CD4-positive, alpha-beta T cell treated with Interleukin-6 at 100 ng/mL for 8 hours (primary cell): ENCODE data around the gene NCAPH2.
"Not testable (repeated sequence)": the region's sequence is repeated elsewhere in the genome, so short reads cannot be mapped to it uniquely, and the experiment has no call there.

Experiments used
- DNase-seq: peaks from one replicate; pipeline ENCODE4 v3.0.0-alpha.2; 2020; ENCODE audit warnings: mixed read lengths, low spot score

Gene NCAPH2

DNA sequence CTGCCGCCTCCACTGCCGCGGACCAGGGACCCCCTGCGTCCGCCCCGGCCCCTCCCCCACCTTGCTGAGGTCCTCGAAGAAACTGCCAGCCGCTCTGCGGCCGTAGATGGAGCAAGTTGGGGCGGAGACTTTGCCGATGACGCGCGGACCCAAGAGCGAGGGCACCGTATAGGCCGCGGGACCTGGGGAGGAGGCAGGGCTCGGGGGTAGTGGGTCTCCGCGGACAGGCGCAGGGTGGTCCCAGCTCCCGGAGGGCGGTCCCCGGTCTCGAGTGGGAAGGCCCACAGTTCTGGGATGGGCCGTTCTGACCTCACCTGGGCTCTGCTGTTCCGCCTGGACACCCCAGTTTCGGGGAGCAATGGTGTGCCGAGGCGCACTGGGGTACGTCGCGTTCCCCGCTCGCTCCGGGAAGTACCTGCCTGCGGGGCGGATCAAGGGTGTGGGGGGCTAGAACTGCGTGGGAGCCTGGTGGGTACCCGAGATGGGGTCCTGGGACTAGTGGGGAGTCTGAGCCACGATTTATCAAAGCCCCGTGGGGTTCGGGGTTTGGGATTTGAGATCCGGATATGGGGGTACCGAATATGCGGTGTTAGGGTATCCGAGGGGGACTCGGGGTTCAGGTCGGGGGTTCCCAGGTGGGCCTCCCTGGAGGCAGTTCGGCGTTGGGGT is 23.0 kb downstream of the NCAPH2 start:
- DNase-seq: peak; percentile 78

DNA sequence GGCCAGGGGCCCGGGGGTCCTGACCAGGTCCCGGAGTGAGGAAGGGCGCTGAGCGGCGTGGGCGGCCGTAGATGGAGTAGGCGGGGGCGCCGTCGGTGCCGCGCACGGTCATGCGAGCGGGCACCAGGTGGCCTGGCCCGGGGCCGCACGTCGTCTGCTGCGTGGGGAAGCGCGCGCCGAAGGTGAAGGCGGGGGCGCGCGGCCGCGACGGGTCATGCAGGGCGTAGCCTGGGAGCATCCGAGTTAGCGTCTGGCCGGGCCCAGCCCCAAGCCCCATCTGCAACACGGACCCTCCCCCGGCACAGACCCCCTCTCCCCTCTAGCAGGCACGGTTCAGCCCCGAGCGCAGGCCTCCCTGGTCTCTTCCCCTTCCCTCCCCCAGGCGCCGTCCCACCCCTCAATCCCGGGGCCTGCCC is 23.5 kb downstream of the NCAPH2 start:
- DNase-seq: peak; percentile 58

DNA sequence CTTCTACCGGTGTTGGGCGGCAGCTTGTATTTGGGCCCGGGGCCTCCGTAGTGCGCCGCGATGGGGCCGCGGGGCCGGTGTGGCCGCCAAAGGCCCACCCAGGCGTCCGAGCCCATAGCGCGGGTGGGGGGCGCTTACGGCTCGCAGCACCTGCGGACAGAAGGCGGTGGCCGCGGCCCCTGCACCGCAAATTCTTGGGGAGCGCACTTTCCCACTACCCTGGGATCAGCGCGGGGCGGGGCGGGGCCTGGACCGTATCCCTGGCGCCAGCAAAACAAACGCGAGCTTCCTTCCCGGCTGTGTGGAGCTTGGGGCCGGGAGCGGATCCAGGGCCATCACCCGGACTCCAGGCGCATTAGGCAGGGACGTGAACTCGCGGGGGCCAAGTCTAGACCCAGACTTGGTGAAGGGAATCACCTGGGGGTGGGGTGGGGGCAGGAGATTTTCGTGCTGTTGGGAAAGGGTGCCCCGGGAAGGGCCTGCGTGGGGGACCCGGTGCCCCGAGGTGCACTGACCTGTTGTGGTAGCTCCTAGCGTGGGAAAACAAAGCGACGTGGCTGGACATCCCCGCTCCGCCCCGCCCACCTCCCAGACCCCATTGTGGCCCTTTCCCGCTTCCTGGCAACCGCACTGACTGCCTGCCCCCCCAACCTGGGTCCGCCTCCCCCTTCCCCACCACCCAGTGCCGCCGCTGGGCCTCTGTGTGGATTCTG is 24.1 kb downstream of the NCAPH2 start:
- no peak for DNase-seq

DNA sequence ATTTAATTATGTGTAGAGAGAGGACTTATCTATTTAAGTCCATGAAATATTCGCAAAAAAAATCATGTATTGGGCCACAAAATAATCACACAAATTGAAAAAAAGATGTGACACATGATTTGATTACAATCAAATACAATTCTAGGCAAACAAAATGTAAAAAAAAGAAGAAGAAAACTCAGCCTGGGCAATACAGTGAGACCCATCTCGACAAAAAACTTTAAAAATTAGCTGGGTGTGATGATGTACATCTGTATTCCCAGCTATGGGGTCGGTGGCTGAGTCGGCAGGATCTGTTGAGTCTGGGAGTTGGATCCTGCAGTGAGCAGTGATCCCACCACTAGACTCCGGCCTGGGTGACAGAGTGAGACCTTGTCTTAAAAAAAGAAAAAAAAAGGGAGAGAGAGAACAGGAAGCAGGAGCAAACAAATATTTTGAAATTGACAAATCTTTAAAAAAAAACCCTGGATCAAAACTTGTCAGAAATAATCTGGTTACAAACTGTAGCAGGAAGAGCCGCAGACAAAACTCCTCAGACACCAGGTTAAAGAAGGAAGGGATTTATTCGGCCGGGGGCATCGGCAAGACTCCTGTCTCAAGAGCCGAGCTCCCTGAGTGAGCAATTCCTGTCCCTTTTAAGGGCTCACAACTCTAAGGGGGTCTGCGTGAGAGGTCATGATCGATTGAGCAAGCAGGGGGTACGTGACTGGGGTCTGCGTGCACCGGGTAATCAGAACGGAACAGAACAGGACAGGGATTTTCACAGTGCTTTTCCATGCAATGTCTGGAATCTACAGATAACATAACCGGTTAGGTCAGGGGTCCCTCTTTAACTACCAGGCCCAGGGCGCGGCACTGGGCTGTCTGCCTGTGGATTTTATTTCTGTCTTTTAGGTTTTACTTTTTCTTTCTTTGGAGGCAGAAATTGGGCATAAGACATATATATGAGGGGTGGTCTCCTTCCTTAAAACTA is 25.1 kb downstream of the NCAPH2 start:
- DNase-seq: no peak

DNA sequence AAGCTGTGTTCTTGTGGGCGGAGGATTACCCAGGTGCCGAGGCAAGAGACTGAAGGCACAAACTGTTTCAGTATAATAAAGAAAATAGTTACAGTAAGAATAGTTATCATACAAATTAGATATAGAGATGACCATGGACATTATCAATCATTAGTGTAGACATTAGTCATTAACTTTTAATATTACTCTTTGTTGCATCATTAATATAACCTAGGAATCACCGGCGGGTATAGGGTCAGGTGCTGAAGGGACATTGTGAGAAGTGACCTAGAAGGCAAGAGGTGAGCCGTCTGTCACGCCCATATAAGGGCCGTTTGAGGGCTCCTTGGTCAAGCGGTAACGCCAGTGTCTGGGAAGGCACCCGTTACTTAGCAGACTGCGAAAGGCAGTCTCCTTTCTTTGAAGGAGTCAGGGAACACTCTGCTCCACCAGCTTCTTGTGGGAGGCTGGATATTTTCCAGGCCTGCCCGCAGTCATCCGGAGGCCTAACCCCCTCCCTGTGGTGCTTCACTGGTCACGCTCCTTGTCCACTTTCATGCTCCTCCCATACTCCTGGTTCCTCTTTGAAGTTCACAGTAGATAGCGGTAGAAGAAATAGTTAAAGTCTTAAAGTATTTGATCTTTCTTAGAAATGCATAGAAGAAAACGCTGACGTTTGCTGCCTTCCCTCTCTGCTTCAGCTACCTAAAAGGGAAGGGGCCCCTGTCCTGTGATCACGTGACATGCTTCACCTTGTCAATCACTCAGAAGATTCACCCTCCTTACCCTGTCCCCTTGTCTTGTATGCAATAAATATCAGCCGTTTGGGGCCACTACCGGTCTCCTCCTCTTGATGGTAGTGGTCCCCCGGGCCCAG is 26.1 kb downstream of the NCAPH2 start:
- DNase-seq: not testable (repeated sequence)

DNA sequence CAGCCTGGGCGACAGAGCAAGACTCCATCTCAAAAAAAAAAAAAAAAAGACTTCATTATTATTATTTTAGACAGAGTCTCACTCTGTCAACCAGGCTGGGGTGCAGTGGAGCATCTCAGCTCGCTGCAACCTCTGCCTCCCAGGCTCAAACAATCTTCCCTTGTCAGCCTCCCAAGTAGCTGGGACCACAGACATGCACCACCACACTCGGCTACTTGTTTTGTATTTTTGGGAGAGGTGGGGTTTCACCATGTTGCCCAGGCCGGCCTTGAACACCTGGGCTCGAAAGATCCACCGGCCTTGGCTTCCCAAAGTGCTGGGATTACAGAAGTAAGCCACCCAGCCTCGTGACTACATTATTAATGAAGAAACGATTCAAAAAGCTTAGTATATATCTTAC is 27.1 kb downstream of the NCAPH2 start:
- DNase-seq: no peak

DNA sequence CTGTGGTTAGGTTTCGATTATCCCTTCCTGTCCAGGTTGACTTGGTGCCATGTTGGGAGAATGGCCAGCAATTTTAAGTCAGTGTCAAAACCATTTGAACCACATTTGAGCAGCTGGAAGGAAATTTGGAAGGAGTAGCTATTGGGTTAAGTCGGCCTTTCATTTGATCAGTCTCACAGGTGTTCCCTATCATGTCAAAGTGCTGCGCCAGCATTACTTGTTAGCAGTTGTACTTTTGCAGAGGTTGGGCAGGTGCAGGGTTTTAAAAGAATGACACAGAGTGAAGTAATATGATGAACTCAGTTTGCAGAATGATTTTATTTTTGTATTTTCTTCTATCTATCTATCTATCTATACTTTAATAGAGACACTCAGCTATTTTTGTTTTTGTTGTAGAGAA is 28.2 kb downstream of the NCAPH2 start:
- no peak for DNase-seq

DNA sequence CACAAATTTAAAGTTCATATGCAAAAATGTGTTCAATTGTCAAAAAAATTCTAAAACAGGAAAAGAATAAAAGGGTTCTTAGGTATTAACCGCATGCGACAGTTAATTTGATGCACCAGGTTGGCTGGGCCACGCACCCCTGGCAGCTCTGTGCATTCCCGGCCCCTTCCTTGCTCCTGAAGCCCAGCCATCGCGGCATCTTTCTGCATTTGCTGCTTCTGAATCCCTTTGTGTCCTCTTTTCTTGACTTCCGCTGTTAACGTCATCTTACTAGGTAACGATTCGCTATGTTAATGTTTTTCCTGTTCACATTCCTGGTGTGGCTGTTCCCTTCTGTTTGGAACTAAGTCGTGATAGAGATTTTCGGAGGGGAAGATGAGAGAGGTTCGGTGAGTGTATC is 29.7 kb downstream of the NCAPH2 start:
- DNase-seq: no peak

DNA sequence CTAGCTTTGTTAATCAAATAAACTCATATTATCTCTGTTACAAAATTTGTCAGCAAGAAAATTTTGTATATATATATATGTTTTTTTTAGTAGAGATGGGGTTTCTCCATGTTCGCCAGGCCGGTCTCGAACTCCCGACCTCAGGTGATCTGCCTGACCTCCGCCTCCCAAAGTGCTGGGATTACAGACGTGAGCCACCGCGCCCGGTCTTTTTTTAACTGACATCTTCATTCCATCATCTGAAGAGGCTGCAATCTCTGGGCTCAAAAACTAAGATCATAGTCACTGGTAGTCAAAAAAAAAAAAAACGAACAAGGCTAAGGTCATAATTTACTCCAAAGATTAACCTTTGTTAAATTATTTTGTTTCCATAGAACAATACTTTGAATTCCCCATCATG is 32.4 kb downstream of the NCAPH2 start:
- no peak for DNase-seq

DNA sequence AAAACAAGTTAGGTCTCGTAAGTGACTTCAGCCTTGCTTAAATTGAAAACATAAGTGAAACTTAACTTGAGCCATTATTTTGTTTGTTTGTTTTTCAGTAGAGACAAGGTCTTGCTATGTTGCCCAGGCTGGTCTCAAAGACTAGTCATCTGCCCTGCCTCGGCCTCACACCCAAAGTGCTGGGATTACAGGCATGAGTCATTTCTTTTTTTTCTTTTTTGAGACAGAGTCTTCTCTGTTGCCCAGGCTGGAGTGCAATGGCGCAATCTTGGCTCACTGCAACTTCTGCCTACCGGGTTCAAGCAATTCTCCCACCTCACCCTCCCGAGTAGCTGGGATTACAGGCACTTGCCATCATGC is 33.6 kb downstream of the NCAPH2 start:
- DNase-seq: not testable (repeated sequence)

DNA sequence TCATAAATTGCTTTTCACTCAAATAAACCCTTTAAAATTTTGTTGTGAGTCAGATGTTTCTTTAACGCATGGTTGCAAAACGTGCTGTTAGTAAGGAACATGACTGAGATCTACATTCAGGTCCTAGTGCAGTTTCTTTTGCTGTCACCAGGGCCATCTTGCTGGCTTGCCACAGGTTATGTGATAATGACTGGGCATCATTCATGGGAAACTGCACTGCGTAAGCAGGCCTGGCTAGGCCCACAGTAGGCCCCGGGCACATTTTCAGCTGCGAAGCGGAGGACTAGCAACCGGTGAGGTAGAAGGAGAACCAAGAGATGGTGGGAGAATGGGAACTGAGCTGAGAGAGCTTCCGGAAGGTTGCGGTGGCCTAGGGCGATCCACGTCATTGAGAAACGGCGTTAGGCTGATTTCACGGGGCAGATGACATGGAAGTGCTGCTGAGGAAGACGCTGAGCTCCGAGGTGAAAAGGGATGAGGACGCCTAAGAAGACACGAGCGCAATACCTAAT is 34.4 kb downstream of the NCAPH2 start:
- DNase-seq: no peak

DNA sequence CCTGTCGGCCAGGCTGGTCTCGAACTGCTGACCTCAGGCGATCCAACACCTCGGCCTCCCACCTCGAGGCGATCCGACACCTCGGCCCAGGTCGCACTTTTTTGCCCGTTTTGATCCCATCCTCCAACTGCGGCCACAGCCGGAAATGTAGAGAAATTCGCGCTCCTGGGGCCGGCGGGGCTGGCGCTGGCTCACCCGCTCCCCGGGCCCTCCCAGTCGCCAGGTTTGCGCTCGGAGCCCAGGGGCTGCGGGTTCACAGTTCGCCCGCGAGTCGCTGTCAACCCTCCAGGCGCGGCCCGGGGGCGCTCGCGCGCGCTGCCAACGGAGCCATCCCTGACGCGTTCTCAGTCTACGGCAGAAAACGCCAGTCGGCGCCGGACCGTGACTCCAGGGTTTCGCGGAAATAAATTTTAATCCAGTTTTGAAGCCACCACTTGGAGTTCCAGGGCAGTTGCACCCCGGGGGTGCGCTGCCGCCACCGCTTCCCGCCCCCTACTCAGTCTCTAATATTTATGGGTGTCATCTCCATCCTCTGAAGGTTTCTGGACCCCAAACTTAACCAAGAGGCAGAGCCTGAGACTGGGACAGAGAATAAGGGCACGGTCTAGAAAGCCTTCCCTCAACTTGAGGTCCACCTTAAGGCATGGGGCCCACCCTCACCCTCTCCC is 36.2 kb downstream of the NCAPH2 start:
- DNase-seq: peak; percentile 80

DNA sequence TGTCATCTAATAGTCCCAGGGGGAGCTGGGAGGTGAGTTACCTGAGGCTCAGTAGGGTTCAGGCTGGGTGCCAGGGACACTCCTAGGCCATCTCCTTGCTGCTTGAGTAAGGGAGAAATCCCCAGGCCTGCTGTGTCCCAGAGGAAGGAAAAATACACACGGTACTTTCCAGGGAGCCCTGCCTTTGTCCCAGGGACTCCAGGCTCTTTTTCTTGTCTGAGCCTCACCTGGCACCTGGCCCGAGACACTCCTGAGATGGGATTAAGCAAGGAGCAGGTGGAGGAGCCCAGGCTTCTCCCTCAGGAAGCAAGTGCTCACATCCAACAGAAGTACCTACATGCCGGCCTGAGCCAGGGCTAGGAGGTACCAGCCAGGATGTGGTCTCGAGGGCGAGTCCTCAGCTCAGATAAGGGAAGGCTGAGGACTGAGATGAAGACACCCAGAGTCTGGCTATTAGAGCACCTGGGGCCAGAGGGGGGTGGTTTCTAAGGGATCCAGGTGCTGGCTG is 36.8 kb downstream of the NCAPH2 start:
- DNase-seq: no peak

DNA sequence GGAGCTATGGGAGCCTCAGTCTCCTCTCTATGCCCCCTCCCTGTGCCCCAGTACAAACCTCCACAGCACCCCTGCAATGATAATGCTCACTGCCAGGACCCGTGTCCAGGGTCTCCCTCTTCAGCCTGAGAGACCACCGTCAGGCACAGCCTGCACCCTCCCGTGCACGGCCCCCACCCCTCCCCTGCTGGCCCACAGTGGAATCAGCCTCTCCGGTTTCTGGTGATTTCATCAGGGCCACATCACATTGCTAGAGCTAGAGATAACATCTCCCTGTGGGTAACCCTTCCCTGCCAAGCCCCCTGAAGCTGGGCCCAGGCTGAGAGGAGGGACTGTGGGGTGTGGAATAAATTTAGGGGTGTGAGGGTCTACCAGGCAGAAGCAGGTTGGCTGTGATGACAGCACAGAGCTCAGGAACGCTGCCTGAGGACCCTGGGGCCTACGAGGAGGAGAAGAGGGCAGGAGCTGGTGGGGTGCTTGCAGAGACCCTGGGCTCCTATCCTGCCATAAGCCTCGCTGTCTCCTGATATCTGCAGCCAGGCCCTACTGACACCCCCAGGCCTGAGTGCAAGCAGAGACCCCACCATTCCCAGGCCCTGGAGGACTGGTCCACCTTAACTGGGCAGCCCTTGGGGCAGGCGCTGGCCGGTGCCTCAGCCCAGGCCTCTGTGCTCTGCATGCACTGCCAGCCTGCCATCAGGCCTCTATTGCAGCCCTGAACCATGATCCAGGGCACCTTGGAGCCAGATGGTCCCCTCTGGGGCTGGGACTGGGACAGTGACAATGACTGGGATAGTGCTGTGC is 37.7 kb downstream of the NCAPH2 start, which contains the start of gene KLHDC7B:
TSS of gene KLHDC7B (plus strand) at position 378 of the 804 bp plus-strand sequence. CDS start at position 723, 345 bp downstream.
- DNase-seq: no peak

DNA sequence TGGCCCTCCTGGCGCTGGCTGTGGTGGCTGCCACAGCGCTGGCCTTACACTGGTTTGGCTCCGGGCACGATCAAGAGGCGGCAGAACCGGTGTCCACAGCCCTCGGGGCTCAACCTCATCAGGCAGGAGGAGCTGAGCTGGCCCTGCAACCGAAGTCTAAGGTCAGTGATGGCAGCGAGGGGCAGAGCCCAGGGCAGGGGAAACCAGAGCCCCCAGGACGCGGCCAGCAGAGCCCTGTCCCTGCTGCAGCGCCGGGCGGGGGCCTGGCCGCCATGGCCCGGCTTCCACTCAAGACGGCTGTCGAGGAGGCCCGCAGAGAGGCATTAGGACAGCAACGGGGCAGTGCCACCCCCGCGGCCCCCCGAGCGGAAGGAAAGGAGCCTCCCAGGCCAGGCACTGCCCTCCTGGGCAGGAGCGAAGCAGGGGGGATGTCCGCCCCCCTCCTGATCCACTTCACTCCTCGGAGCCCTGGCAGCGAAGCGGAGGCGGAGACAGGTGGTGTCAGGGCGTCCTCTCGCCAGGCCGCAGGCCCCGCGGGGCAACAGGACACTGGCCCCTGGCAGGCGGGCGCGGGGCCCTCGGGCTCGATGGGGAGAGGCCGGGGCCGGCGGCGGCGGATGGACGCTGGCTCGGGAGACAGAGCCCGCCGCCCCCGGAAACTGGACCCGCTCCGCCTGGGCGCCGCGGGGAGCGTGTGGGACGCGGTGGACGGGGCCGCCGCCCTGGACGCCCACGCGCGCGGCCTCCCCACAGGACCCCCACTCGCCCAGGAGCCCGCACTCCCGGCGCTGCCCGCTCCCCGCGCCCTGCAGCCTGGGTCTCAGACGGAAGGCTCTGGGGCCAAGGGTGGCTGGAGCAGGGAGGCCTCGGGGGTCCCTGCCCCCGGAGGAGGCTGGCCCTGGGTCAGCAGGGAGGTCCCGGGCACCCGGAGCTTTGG is 38.6 kb downstream of the NCAPH2 start:
- DNase-seq: no peak

DNA sequence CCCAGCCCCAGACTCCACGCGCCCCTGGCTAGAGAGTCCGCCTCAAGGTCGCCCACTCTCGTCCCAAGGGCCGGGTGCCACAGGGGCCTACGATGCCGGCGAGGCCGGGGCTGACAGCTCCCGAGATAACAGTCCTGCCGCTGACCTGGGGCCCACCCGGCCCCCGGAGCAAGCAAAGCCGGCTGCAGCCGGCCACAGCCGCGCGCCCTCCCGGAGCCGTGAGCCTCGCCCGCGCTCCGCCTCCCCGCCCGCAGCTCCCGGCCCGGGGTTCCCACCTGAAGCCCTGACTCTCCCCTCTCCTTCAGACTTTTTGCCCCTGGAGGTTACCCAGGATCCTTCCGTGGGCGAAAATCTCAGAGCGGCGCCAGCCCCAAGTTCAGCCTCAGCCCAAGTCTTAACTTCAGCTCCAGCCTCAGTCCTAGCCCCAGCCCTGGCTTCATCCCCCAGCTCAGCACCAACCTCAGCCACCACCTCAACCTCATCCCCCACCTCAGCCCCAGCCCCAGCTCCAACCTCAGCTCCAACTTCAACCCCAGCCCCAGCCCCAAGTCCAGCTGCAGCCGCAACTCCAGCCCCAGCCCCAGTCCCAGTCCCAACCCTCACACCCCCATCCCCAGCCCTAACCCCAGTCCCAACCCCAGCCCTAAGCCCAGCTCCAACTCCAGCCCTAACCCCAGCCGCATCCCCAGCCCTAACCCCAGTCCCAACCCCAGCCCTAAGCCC is 39.4 kb downstream of the NCAPH2 start:
- DNase-seq: no peak

DNA sequence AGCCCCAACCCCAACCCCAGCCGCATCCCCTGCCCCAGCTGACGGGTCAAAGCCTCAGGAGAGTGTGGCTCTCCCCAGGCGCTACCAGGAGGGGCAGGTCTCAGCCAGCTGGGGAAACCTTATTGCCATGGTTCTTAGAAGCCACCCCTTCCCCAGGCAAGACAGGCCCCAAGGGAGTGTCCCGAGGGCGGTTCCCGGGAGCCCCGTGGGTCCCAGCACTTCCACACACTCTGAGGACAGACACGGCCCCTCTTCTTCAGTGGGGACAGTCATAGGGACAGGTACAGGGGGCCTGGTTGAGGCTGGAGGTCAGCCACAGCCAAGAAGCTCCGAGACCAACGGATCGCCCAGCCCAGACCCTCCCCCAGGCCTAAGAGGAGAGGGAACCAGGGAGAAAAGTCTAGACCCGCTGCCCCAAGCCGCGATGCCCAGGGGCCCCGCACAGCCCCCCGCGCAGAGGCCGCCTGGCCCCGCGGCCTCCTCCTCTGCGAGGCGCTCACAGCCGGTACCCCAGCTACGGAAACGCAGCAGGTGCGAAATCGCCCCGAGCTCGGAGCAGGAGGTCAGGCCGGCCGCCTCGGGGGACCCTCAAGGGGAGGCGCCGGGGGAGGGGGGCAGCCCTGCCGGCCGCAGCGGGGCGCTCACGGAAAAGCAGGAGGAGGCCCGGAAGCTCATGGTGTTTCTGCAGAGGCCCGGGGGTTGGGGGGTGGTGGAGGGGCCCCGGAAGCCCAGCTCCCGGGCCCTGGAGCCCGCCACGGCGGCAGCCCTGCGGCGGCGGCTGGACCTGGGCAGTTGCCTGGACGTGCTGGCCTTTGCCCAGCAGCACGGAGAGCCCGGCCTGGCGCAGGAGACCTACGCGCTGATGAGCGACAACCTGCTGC is 40.3 kb downstream of the NCAPH2 start:
- DNase-seq: peak; percentile 58
